AG08396 (cell line): ENCODE results near the gene LAMA5.

Experiments used
- DNase-seq: peaks from one replicate; pipeline ENCODE4 v3.0.0; 2012; ENCODE audit warnings: low spot score, mixed read lengths

LAMA5 gene

DNA sequence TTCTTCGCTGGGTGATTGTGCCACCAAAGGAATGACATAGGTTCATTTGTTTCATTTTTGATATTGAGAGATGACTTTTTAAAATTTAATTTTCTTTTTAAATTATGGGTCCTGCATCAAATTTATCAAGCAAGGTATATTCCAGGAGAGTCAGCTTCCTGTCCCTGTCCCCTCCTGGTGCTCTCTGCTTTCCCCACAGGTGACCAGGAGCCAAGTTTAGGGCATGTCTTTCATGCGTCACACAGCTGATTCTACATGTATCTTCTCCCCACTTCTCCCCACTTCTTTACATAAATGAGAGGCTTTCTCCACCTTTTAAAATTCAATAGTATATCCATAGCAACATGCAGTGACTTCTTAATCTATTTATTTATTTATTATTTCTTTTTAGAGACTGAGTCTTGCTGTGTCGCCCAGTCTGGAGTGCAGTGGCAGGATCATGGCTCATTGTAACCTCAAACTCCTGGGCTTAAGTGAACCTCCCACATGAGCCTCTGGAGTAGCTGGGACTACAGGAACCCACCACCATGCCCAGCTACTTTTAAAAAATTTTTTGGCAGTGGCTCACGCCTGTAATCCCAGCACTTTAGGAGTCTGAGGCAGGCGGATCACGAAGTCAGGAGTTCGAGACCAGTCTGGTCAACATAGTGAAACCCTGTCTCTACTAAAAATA lies 98.7 kb downstream of the LAMA5 start:
- DNase-seq: no peak

DNA sequence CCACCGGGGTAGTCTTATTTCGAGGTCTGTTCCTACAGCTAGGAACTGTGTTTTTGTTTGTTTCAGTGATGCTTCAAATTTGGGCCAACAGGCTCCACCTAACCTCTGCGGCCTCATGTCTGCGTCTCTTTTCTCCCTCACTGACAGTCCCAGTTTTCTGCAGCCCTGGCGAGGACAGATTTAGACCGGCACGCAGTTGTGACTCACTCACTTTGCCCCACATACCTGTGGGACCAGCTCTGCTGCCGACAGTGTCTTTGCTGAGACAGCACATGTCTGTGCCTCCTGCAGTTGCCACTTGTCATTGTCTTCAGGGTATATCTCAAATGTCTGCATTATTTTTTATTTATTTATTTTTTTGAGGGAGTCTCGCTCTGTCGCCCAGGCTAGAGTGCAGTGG lies 99.6 kb downstream of the LAMA5 start:
- DNase-seq: no peak

GRCh38 chr20:62266851-62267250 lies 100.3 kb downstream of the LAMA5 start:
- DNase-seq: no peak

GRCh38 chr20:62266340-62266739 lies 100.8 kb downstream of the LAMA5 start:
- DNase-seq: no peak

DNA sequence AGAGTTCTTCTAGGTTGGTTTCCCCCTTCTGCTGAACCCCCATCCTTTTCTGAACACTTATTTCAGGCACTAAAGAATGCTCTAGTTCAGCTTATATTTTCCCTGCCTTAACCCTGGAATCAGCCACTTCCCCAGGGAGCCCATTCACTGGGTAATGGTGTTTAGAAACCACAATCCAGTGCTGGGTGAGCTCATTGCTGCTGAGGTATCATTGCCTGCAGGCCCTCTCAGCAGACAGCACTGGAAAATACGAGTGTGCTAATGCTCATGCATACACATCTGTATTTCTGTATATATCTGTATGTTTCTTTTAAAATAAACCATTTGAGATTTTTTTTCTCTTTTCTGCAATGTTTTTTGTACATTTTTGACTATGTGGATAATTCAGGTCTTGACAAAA lies 101.7 kb downstream of the LAMA5 start:
- DNase-seq: no peak

DNA sequence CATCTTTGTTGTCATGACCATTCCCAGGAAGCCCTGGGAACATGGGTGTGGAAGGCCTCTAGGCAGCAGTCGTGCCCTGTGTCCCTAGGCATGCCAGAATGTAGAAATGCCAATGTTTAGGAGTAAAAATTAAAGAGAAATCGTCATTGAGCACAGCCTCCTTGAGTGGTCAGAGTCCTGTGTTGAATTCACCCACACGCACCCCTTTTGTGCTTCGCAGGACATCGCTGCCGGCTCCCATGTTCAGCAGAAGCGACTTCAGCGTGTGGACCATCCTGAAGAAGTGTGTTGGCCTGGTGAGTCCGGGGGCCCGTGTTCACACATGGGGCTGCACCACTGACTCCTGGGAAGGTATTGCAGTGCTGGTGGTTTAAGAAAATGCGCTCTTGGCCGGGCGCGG lies 103.7 kb downstream of the LAMA5 start:
- DNase-seq: no peak

- DNase-seq: no peak
These were observed 105.0 kb downstream of the LAMA5 start for GRCh38 chr20:62262064-62262463.

GRCh38 chr20:62259294-62259565 lies 107.9 kb downstream of the LAMA5 start:
- DNase-seq: no peak
